ENCODE measurements around the gene CDC14B.

The CDC14B gene

GRCh38 chr9:96483733-96484390 is 135.8 kb downstream of the CDC14B start:
- in situ Hi-C loops (cut with HindIII; ENCODE audit: low sequenced_read_pairs) = no loop called here
- no peak for DNase-seq (ENCODE audit: low read depth)
- H3K4me3 ChIP-seq (ENCODE audit: low read depth, low read length) = no peak overlapping the region
- TF ChIP-seq CTCF (IDR thresholded peaks at IDR 0.05; ENCODE audit: low read depth, low read length, missing control alignments) = no peak

GRCh38 chr9:96483197-96483596 is 136.4 kb downstream of the CDC14B start:
- no peak for DNase-seq (ENCODE audit: low read depth)
- in situ Hi-C loops (cut with HindIII; ENCODE audit: low sequenced_read_pairs) = no loop called here
- no peak for TF ChIP-seq CTCF (IDR thresholded peaks at IDR 0.05; ENCODE audit: low read depth, low read length, missing control alignments)
- no peak overlapping the region for H3K4me3 ChIP-seq (ENCODE audit: low read depth, low read length)

- no peak for DNase-seq (ENCODE audit: low read depth)
Observed at GRCh38 chr9:96482476-96482875, 137.2 kb downstream of the CDC14B start.

GRCh38 chr9:96480736-96481135 is 138.9 kb downstream of the CDC14B start:
- DNase-seq (ENCODE audit: low read depth) = no peak
- TF ChIP-seq CTCF (IDR thresholded peaks at IDR 0.05; ENCODE audit: low read depth, low read length, missing control alignments) = no peak
- in situ Hi-C loops (cut with HindIII; ENCODE audit: low sequenced_read_pairs) = no loop called here
- H3K4me3 ChIP-seq (ENCODE audit: low read depth, low read length) = no peak overlapping the region

More at GRCh38 chr9:96482476-96482875, 137.2 kb downstream of the CDC14B start:
- in situ Hi-C loops (cut with HindIII; ENCODE audit: low sequenced_read_pairs) = no loop called here
- TF ChIP-seq CTCF (IDR thresholded peaks at IDR 0.05; ENCODE audit: low read depth, low read length, missing control alignments) = no peak
- H3K4me3 ChIP-seq (ENCODE audit: low read depth, low read length) = no peak overlapping the region

- in situ Hi-C loops (cut with HindIII; ENCODE audit: low sequenced_read_pairs) = no loop called here
- no peak overlapping the region for H3K4me3 ChIP-seq (ENCODE audit: low read depth, low read length)
- no peak for DNase-seq (ENCODE audit: low read depth)
- TF ChIP-seq CTCF (IDR thresholded peaks at IDR 0.05; ENCODE audit: low read depth, low read length, missing control alignments) = no peak
Observed at GRCh38 chr9:96478829-96479371, 140.7 kb downstream of the CDC14B start.

GRCh38 chr9:96476591-96476990 is 143.1 kb downstream of the CDC14B start:
- no peak overlapping the region for H3K4me3 ChIP-seq (ENCODE audit: low read depth, low read length)
- DNase-seq (ENCODE audit: low read depth) = no peak
- no peak for TF ChIP-seq CTCF (IDR thresholded peaks at IDR 0.05; ENCODE audit: low read depth, low read length, missing control alignments)
- in situ Hi-C loops (cut with HindIII; ENCODE audit: low sequenced_read_pairs) = no loop called here
